Right atrium auricular region (tissue), 2 donors: ENCODE results near the gene SNN. TPM values are rescaled to one million over a fixed set of nuclear protein-coding genes. Genes with fewer than 3 reads are reported as not detected.
A peak's percentile ranks its signal among the peaks of the same experiment; 100 is the strongest.

Experiments
- DNase-seq: peaks from one replicate; pipeline ENCODE4 v3.0.0-alpha.2; 2019; ENCODE audit warnings: low spot score
- H3K27ac ChIP-seq, 2 donors: fragments of 200-600 bp; sonication (generic); 1 replicate in 1 of 2; 2 replicates in 1 of 2; pipeline ENCODE4 v1.5.1; 2016 to 2019
- H3K27me3 ChIP-seq, 2 donors: fragments of 200-600 bp; sonication (generic); one replicate each; pipeline versions ENCODE4 v1.5.1 to v1.6.0; 2017 to 2019
- H3K36me3 ChIP-seq: fragments of 200-600 bp; sonication (generic); one replicate; pipeline ENCODE4 v1.5.1; 2016
- H3K4me1 ChIP-seq, 2 donors: fragments of 200-600 bp; sonication (generic); one replicate each; pipeline versions ENCODE4 v1.5.1 to v1.6.0; 2017 to 2019
- H3K4me3 ChIP-seq, 2 donors: fragments of 200-600 bp; sonication (generic); 1 replicate in 1 of 2; 2 replicates in 1 of 2; pipeline ENCODE4 v1.5.1; 2017 to 2019; ENCODE audit warnings: mild to moderate bottlenecking in 1 of 2, moderate library complexity in 1 of 2
- H3K9me3 ChIP-seq, 2 donors: fragments of 200-600 bp; sonication (generic); one replicate each; pipeline ENCODE4 v1.5.1; 2019
- total RNA-seq, 2 donors: library from RNA; depleted of rRNA; stranded (reverse); fragments of >200 nt; gene quantifications; one replicate each; pipeline ENCODE4 v1.1.0, GENCODE V29; 2016
- TF ChIP-seq, protein P1 (sequence below), 2 donors: fragments of 200-600 bp; sonication (generic); IDR thresholded peaks; one replicate each; pipeline ENCODE4 v1.5.1; 2019; ENCODE audit warnings: antibody characterized with exemption in 2 of 2

Gene SNN
- total RNA-seq, 2 donors from 2014 or later = 18.9 to 20.0 TPM

DNA sequence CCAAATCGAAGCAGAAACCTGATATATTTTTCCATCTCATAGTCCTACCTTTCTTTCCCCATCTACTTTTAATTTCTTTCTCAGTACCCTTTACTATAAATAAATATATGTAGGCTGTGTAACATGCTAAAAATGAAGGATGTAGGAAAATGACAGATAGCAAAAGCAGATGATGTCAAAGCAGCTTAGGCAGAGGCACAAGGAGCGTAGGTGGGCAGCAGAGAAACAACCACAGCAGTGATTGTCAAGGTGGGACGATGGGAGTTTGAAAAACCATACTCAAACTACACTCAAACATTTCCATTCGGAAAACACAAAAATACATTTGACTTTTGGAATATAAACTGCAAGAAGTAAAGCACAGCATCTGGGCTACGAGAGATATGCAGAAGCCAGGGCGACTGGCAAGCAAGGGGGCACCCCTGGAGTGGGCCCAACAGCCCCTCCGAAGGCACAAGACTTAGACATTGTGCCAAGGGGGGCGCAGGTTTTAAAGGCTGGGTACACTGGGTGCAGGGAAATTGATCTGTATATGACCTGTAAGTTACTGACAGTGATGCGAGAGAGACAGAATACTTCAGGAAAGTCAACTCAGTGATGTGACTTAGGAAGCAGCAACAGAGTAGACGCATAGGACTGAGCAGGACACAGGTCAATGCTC, 31.1 kb downstream of the SNN start:
- no peak overlapping the region for H3K4me3 ChIP-seq
- no peaks in the 10 kb centered on the region for H3K9me3 ChIP-seq
- no peaks in the 10 kb centered on the region for H3K4me1 ChIP-seq
- TF ChIP-seq, protein P1, sequence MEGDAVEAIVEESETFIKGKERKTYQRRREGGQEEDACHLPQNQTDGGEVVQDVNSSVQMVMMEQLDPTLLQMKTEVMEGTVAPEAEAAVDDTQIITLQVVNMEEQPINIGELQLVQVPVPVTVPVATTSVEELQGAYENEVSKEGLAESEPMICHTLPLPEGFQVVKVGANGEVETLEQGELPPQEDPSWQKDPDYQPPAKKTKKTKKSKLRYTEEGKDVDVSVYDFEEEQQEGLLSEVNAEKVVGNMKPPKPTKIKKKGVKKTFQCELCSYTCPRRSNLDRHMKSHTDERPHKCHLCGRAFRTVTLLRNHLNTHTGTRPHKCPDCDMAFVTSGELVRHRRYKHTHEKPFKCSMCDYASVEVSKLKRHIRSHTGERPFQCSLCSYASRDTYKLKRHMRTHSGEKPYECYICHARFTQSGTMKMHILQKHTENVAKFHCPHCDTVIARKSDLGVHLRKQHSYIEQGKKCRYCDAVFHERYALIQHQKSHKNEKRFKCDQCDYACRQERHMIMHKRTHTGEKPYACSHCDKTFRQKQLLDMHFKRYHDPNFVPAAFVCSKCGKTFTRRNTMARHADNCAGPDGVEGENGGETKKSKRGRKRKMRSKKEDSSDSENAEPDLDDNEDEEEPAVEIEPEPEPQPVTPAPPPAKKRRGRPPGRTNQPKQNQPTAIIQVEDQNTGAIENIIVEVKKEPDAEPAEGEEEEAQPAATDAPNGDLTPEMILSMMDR (IDR thresholded peaks at IDR 0.05) = no peak
- peak; percentile 50 for DNase-seq
- no peak overlapping the region for H3K27ac ChIP-seq
- no peaks in the 10 kb centered on the region for H3K27me3 ChIP-seq
- H3K36me3 ChIP-seq = peaks cover 50% of the 10 kb centered on the region

DNA sequence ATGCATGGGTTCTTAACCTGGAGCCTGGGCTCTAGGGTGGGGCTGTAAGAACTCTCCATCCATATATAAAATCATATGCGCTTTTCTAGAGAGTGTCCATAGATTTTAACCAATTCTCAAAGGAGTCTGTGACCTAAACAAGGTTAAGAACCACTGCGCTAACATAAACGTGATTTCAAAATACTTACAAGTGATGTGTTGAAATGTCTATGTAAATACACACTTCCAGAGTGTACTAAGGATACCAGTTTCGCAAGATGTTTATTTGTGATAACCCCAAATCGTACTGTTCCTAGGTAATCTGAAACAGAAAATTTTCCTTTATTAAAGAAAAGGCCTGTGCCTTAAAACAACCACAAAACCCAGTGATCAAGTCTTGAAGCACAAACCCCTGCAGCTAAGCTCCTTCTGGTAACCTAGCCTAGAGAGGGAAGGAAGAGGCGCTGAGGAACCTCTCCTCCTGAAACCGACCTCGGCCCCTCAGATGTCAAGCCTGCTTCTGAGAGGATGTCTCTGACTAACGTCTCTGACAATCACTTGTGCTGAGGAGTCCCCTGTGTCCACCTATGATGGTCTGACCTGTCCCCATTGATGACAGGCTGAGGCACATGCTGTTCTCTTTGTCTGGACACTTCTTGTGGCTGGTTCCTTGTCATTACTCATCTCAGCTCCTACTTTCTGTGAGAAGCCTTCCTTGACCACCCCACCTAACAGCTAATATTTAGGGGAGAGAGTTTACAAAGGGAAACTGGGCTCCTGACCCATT, 32.2 kb downstream of the SNN start:
- peak; percentile 23 for DNase-seq
- no peaks in the 10 kb centered on the region for H3K27me3 ChIP-seq
- H3K27ac ChIP-seq = no peak overlapping the region
- peaks cover 0 to 6% of the 10 kb centered on the region in 2 donors for H3K4me1 ChIP-seq
- no peak overlapping the region for H3K4me3 ChIP-seq
- H3K9me3 ChIP-seq = no peaks in the 10 kb centered on the region
- TF ChIP-seq, protein P1 (IDR thresholded peaks at IDR 0.05) = no peak
- H3K36me3 ChIP-seq = peaks cover 40% of the 10 kb centered on the region

DNA sequence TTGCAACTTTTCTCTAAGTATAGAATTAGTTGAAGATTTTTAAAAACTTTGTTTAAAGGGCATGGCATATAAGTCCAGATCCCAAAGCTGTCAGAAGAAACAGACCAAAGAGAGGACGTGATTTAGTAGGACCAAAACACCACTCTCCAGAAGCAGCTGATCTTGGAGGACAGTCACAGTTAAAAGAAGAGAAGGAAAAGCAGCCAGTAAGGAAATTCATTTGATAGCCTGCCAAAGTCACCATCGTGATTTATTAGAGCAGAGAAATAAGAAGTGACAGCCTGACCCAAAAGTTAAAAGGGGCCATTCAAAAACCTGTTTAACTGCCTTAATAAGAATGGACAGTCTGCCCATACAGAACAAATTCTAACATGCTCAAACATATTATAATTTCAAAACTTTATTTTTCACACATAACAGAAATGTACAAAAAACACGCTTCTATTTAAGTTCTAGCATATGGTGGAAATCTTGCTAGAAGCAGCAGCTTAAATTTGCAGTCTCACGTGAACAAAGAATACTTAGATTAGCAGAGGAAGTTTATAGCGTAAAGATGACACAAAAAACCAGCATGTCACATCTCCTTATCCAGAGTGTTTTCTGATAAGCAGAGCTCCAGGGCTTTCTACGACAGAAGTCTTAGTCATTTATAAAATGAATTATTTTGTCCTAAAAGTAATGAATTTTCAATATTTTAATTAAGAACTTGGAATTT, 37.2 kb downstream of the SNN start:
- DNase-seq = no peak
- Histone ChIP-seq H3K27ac (peak overlapping the region; percentile 78 to 83), H3K36me3 (peaks cover 7% of the 10 kb centered on the region), H3K4me3 (no peak overlapping the region), H3K4me1 (peaks cover 0 to 23% of the 10 kb centered on the region in 2 donors), H3K9me3 (no peaks in the 10 kb centered on the region), H3K27me3 (no peaks in the 10 kb centered on the region)
- TF ChIP-seq, protein P1 (IDR thresholded peaks at IDR 0.05) = no peak

DNA sequence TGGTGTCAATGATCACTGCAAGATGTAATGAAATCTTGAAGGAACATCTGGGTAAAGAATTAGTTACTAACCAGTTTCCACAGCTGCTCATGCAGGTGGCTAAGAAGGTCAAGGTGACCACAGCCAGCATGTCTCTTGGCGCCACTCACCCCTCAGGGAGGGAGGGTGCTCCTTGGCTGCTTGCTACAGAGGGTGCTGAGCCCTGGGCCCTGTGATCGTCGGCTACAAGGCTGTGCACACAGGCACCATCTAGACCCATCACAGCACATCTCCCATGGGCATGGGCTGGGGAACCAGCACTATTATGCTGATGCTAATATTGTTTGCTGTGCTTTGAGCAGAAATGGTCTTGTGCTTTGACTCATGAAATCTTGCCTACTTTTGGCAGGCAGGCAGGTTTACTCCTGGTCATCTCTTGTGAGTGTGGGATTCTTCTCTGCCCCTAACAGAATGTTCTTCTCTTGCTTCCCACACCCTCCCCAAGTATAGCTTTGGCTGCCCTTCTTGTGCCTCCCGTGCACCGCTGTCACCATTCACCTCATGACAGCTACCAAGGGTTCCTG, 38.0 kb downstream of the SNN start:
- Histone ChIP-seq H3K36me3 (peaks cover 15% of the 10 kb centered on the region), H3K27ac (peak overlapping the region; percentile 78 to 83), H3K27me3 (no peaks in the 10 kb centered on the region), H3K4me3 (no peak overlapping the region), H3K4me1 (peaks cover 0 to 23% of the 10 kb centered on the region in 2 donors), H3K9me3 (no peaks in the 10 kb centered on the region)
- TF ChIP-seq, protein P1 (IDR thresholded peaks at IDR 0.05) = no peak
- no peak for DNase-seq

DNA sequence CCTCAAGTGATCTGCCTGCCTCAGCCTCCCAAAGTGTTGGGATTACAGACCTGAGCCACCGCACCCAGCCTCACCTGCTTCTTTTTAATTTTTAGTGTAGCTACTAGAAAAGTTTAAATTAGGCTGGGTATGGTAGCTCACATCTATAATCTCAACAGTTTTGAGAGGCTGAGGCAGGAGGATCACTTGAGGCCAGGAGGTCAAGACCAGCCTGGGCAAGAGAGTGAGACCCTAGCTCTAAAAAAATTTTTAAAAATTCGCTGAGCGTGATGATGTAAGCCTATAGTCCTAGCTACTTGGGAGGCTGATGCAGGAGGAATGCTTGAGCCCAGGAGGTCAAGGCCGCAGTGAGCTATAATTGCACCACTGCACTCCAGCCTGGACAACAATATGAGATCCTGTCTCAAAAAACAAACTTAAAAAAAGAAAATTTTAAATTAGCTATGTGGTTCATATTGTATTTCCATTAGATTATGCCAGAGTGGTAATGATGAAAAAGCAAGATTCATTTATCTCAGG, 39.5 kb downstream of the SNN start:
- Histone ChIP-seq H3K4me3 (no peak overlapping the region), H3K9me3 (no peaks in the 10 kb centered on the region), H3K36me3 (peaks cover 20% of the 10 kb centered on the region), H3K27me3 (no peaks in the 10 kb centered on the region), H3K4me1 (peaks cover 0 to 23% of the 10 kb centered on the region in 2 donors), H3K27ac (peak overlapping the region; percentile 78 to 83)
- TF ChIP-seq, protein P1 (IDR thresholded peaks at IDR 0.05) = no peak
- no peak for DNase-seq
